Peyer's patch (tissue), 4 donors: Measurements from ENCODE around the gene ACTMAP. TPM values are rescaled to one million over a fixed set of nuclear protein-coding genes. Genes with fewer than 3 reads are reported as not detected.
"Not testable (repeated sequence)": the region's sequence is repeated elsewhere in the genome, so short reads cannot be mapped to it uniquely, and the experiment has no call there.

Source experiments
- DNase-seq, 3 donors: peaks; one replicate each; pipeline ENCODE4 v3.0.0-alpha.2; 2017 to 2019
- H3K27ac ChIP-seq, 4 donors: fragments of 200-600 bp; sonication (generic); one replicate each; pipeline ENCODE4 v1.5.1; 2016 to 2019
- H3K27me3 ChIP-seq, 2 donors: fragments of 200-600 bp; sonication (generic); one replicate each; pipeline ENCODE4 v1.5.1; 2019
- H3K36me3 ChIP-seq, 3 donors: fragments of 200-600 bp; sonication (generic); one replicate each; pipeline ENCODE4 v1.5.1; 2016 to 2019
- H3K4me1 ChIP-seq, 4 donors: fragments of 200-600 bp; sonication (generic); one replicate each; pipeline ENCODE4 v1.5.1; 2016 to 2019
- H3K4me3 ChIP-seq, 4 donors: fragments of 200-600 bp; sonication (generic); 1 replicate in 3 of 4; 2 replicates in 1 of 4; pipeline ENCODE4 v1.5.1; 2016 to 2019; ENCODE audit warnings: mild to moderate bottlenecking in 1 of 4
- H3K9me3 ChIP-seq, 4 donors: fragments of 200-600 bp; sonication (generic); one replicate each; pipeline ENCODE4 v1.5.1; 2016 to 2019; ENCODE audit warnings: mild to moderate bottlenecking in 1 of 4
- CTCF ChIP-seq, 6 experiments: fragments of 450-650 bp in 4 of 6; fragments of 200-600 bp in 2 of 6; sonication (generic) in 1 of 6; IDR thresholded peaks; one replicate each; pipeline ENCODE4 v1.5.1; 2017 to 2019; ENCODE audit warnings: antibody characterized with exemption in 6 of 6, mild to moderate bottlenecking in 3 of 6, moderate library complexity in 1 of 6
- POLR2A ChIP-seq, 2 donors: fragments of 450-650 bp; IDR thresholded peaks; one replicate each; pipeline ENCODE4 v1.5.1; 2017; ENCODE audit warnings: antibody characterized with exemption in 2 of 2, mild to moderate bottlenecking in 2 of 2, moderate library complexity in 2 of 2
- total RNA-seq, 4 donors: library from RNA; depleted of rRNA; stranded (reverse); fragments of >200 nt; gene quantifications; one replicate each; pipeline ENCODE4 v1.1.0, GENCODE V29; 2016

ACTMAP gene
- total RNA-seq, 4 donors from 2014 or later = 7.4 to 33.0 (median 21.6) TPM

GRCh38 chr19:40768869-40769268 is 18.6 kb upstream of the ACTMAP start:
- DNase-seq = no peak
- TF ChIP-seq POLR2A (IDR thresholded peaks at IDR 0.05) (no peak), CTCF (IDR thresholded peaks at IDR 0.05) (no peak)
- Histone ChIP-seq H3K9me3 (no peaks in the 10 kb centered on the region), H3K4me1 (no peaks in the 10 kb centered on the region), H3K27me3 (no peaks in the 10 kb centered on the region), H3K27ac (no peak overlapping the region), H3K36me3 (peaks cover 0 to 42% (median 0%) of the 10 kb centered on the region in 3 donors), H3K4me3 (no peak overlapping the region)

- H3K4me3 ChIP-seq, H3K27me3 ChIP-seq, H3K4me1 ChIP-seq, DNase-seq, H3K9me3 ChIP-seq, H3K27ac ChIP-seq: not testable (repeated sequence)
- peaks cover 0 to 66% (median 0%) of the 10 kb centered on the region in 3 donors for H3K36me3 ChIP-seq
Observed at GRCh38 chr19:40766385-40766784, 16.1 kb upstream of the ACTMAP start.

GRCh38 chr19:40763963-40764362 is 13.7 kb upstream of the ACTMAP start:
- Histone ChIP-seq H3K36me3 (peaks cover 0 to 83% (median 2%) of the 10 kb centered on the region in 3 donors), H3K27ac (no peak overlapping the region)

GRCh38 chr19:40763526-40763925 is 13.2 kb upstream of the ACTMAP start:
- Histone ChIP-seq H3K27me3 (no peaks in the 10 kb centered on the region), H3K27ac (no peak overlapping the region), H3K4me3 (no peak overlapping the region), H3K36me3 (peaks cover 0 to 87% (median 2%) of the 10 kb centered on the region in 3 donors), H3K9me3 (no peaks in the 10 kb centered on the region), H3K4me1 (no peaks in the 10 kb centered on the region)
- TF ChIP-seq CTCF (IDR thresholded peaks at IDR 0.05) (no peak), POLR2A (IDR thresholded peaks at IDR 0.05) (no peak)
- DNase-seq = no peak

More at GRCh38 chr19:40763963-40764362, 13.7 kb upstream of the ACTMAP start:
- no peaks in the 10 kb centered on the region for H3K4me1 ChIP-seq
- H3K27me3 ChIP-seq = no peaks in the 10 kb centered on the region
- DNase-seq = no peak
- TF ChIP-seq POLR2A (IDR thresholded peaks at IDR 0.05) = no peak
- no peak overlapping the region for H3K4me3 ChIP-seq
- H3K9me3 ChIP-seq = no peaks in the 10 kb centered on the region

- Histone ChIP-seq H3K4me3 (no peak overlapping the region), H3K9me3 (no peaks in the 10 kb centered on the region), H3K36me3 (peaks cover 0 to 94% (median 2%) of the 10 kb centered on the region in 3 donors), H3K27me3 (no peaks in the 10 kb centered on the region), H3K4me1 (no peaks in the 10 kb centered on the region), H3K27ac (no peak overlapping the region)
- TF ChIP-seq CTCF (IDR thresholded peaks at IDR 0.05) = no peak
- TF ChIP-seq POLR2A (IDR thresholded peaks at IDR 0.05) = no peak
- no peak for DNase-seq
Observed at GRCh38 chr19:40762754-40763470, 12.6 kb upstream of the ACTMAP start.

GRCh38 chr19:40759352-40759751 is 9.1 kb upstream of the ACTMAP start:
- H3K4me1 ChIP-seq = peaks cover 0 to 18% (median 10%) of the 10 kb centered on the region in 4 donors
- no peak overlapping the region for H3K4me3 ChIP-seq
- H3K36me3 ChIP-seq = peaks cover 0 to 77% (median 2%) of the 10 kb centered on the region in 3 donors
- TF ChIP-seq CTCF (IDR thresholded peaks at IDR 0.05) (no peak), POLR2A (IDR thresholded peaks at IDR 0.05) (no peak)
- no peak for DNase-seq
- H3K9me3 ChIP-seq = no peaks in the 10 kb centered on the region
- H3K27me3 ChIP-seq = no peaks in the 10 kb centered on the region
- no peak overlapping the region for H3K27ac ChIP-seq
